Measurements from ENCODE around the gene DCDC2B.

Gene DCDC2B

DNA sequence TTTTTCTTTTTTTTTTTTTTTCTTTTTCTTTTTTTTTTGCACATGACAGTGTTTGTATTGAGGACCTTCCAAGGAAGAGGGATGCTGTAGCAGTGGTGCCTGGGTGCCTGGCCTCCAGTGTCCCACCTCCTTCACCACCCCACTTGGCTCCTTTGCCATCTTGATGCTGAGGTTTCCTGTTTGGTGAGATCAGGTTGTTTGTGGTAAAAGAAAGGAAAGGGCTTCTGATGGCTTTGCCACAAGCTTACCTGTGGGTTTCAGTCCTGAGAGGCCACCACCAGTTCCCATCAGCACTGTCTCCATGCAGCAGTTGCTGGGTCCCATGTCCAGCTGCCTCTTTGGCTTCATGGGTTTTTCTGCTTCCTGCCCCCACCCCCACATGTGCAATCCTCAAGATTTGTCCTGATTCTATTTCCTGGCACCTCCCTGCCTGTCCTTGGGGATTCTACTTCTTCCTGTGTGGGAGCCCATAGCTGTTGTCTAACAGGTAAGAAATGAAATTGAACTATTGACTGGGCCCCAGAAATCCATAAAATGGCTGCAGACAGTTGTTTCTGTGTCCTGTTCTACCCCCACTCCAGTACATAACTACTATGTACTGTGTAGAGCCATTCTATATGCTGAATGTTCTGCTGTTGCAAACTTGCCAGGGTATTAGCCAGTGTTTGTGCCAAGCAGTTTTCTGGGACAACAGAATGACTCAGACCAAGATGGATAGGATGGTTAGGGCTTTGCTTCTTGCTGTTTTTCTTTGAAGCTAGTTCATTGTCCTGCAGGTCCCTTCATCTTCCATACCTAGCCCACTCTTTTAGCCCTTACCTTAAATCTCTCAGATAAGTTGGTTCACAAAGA lies 12.7 kb upstream of the DCDC2B start:
- DNase-seq (ENCODE audit: low spot score), result peak; percentile 26

DNA sequence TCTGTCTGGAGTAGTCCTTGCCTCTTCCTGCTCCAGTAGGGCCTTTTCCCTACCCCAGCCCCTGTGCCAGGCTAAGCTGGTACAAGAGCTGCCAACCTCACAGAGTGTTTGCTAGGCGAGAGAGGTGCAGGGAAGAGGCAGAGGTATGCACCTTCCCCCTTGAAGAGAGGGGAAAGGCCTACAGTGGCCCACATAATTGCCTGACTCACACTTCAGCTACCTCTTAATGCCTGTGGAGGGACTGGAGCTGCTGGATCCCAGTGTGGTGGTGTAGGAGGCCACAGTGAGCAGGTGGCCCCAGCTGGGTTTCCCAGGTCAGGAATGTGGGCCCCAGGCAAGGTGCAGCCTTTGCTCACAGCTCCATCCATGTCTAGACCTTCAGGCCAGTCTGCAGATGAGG lies 11.8 kb upstream of the DCDC2B start:
- DNase-seq (ENCODE audit: low spot score), result no peak

DNA sequence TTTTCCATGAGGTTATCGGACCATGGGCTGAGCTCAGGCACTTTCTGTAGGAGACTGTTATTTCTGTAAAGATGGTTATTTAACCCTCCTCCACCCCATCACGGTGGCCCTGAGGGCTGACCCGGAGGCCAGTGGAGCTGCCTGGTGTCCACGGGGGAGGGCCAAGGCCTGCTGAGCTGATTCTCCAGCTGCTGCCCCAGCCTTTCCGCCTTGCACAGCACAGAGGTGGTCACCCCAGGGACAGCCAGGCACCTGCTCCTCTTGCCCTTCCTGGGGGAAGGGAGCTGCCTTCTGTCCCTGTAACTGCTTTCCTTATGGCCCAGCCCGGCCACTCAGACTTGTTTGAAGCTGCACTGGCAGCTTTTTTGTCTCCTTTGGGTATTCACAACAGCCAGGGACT lies 11.1 kb upstream of the DCDC2B start:
- no peak for DNase-seq (ENCODE audit: low spot score)

DNA sequence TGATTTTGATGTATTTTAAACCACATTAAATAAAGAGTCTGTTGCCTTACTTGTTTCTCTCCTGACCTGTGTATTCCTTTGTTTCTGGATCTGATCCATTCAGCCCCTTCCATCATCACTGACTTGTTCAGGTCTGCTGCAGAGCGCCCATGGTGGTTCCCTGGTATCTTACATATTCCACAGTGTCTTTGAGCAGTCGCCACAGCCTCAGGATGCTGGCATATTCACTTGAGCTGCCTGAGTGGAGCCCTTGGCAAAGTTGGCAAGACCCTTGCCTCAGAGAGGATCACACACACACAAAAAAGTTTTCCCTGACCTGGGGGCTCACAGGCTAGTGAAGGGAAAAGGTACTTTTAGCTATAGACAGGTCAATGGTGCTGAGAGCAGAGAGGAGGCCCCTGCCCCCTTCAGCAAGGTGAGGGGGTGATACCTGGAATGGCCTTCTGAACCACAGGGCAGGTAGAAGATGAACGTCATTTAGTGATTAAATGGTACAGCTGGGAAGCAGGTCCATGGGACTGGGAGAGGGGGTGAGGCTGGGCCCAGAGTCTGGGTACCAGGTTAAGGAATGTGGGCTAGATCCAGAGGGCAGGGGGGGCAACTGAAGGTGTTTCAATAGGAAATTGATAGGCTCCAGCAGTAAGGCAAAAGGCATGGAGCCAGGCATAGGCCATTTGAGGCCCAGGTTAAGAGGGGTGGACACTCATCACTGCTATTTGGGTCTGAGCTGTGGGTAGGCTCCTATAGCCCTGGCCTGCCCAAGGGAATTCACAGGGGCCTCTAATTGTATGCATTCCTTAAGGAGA lies 10.4 kb upstream of the DCDC2B start:
- DNase-seq (ENCODE audit: low spot score), result no peak

DNA sequence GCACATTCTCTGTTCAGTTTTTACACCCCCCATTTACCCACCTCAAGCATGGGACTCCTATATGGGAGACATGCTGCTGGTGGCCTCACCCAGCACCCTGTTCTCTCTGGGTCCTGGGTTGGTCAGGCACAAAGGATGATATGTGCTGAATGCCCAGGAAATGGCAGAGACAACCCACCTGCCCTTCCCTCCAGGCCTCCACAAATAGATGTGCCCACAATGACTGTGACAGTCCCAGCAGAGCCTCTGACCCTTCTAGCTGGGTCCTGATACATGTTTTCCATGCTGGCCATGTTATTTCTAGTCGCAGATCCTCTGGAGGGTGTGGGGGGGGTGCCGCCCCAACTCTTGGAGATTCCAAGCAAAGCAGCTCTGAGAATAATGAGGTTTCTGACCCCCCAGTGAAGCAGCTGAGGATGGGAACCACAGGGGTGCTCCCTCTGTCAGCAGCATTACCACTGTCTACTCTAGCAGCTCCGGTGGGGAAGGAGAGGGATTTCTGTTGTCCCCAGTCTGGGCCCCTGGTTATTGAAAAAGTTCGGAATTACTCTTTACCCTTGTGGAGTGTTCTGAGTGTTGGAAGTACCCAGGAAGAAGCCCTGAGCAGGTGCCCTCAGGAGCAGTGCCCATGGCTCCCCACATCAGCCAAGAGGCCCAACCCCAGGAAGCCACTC lies 9.7 kb upstream of the DCDC2B start:
- no peak for DNase-seq (ENCODE audit: low spot score)

DNA sequence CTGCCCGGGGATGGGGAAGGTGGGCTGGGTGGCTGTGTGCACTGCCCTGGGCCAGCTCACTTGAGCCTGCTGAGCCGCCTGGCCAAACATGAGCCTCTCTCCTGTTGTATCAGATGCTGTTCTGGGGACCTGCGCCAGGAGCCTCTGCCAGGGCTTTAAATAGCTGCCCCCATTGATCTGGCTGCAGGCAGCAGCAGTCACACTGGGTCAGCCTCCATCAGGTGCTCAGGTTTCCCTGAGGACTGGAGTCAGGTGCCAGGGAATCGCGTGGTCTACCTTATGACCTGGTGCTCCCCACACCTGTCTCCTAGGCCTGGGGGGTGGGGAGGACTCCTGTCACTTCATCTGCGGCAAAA lies 9.2 kb upstream of the DCDC2B start:
- no peak for DNase-seq (ENCODE audit: low spot score)

DNA sequence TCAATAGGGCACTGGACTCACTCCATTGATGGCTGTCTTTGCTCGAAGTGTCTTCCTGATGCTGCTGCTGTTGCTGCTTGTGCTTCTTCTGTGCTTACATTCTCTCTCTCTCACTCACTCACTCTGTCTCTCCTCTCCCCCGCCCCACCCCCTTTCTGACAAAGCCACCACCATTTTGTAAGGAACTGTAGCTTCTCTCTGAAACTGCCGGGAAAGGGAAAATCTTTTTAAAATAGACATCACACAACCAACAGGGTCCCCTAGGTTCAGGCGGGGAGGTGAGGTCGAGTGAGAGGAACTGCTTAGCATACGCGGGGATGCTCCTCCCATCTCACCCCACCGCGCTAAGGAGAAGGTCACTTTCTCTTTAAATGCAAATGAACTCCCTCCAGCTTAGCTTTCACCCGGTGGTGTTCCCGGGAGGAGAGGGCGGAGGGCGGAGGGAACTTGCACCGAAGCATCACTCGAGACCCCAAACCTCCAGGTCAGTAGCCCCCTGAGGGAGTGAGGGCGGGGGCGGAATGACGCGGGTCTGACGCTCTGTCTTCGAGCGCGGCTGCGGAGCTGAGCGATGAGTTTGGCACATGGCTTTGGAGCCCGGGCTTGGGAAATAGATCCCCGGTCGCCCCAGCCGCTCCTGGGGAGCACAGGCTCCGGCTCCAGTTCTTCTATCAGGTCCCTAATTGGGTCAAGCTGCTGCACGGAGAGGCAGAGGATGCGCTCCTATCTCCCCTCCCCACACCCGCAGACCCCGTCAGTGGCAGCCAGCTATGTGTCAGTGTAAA lies 8.5 kb upstream of the DCDC2B start, which contains the start of gene CCDC28B:
TSS of gene CCDC28B (plus strand) at position 370 of the 785 bp plus-strand sequence. CDS start 1,341 bp downstream, outside the sequence.
- DNase-seq (ENCODE audit: low spot score), result peak; percentile 41

DNA sequence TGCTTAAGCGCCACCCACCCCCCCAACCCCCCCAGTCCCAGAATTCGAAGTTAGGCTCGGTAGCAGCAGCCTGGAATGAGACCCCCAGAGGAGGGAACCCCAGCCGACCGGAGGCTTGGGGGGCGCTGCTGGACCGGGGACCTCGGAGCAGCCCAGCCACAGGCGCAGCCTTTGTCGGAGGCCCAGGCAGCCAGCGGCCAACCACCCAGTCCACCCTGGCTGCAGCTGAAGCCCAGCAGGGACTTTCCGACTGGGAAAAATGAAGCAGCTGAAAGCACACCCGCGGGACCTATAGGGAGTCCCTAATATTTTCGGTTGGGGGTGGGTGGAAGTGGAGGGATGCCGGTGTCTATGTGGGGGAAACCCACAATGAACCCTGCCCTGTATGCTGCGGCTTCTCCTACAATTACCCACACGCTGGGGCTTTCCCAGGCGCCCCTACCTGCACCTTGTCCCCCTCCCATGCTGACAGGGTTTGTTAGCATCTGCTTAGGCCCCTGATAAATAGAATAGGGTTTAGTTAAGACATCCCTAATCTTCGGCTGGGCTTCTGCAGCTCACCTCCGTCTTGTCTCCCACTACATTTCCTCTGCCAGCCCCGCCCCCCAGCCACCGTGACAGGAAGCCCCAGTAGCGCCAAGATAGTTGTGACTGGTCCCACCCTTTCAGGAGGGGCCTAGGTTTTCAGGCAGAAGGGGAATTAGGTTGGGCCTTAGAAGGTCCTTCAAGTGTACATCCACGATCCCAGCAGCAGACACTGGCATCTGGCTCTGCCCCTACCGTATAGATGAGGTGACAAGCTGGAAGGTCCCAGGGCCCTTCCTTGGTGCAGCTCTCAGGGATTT lies 7.7 kb upstream of the DCDC2B start:
- peak; percentile 78 for DNase-seq (ENCODE audit: low spot score)

DNA sequence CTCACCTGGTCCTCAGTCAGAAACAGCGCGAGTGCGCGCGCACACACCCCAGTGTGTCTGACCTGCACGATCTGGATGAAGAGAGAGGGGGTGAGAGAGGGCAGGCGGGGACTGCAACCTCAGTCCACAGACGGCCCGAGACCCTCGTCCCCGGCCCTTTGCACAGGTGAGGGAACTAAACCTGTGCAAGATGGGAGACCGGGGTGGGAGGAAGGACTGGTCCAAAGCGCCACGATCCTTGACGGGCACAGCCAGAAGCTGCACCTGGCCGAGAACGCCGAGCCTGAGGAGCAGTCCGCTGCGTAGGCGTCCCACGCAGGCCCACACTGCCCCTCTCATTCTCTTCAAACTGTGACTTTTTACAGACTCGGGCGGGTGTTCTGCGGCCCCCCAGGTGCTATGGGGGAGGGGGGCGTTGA lies 3.9 kb upstream of the DCDC2B start:
- no peak for DNase-seq (ENCODE audit: low spot score)

DNA sequence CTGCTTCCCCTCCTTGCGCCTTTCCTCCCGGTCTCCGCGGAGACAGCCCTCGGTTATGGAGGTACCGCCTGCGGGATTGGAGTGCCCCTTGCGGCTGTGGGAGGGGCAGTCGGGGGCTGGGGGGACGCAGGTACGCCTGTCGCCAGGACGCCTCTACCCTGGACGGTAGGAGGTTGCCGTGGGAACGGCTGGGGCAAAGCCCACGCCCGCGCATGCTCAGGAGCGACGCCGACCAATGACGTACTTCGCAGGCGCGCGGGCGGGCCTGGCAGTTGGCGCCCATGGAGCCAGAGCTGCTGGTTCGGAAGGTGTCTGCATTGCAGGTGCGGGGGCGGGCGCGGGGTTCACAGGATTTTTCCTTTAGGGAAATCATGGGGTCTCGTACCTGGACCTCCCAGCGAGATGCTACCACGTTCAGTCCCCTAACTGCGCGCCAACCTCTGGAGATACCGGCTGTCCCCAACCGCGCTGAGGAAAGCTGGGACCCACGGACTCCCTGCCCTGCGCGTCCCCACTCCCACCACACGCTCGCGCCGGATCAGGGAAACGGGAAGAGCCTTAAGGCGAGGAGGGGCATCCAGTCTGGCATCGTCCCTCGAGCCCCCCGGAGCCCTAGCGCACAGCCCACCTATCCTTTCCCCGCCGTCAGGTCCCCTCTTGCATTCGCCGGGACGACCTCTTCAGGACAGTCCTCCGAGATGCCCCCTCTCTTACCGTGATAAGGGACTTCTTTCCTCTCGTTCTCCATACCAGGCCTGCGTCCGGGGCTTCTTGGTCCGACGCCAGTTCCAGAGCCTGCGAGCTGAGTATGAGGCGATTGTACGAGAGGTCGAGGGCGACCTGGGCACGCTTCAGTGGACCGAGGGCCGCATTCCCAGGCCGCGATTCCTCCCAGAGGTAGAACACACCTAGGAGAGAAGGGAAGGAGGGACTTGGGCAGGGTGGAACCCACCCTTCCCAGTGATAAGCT lies 3.2 kb upstream of the DCDC2B start, which contains the start of gene IQCC:
TSS of gene IQCC (plus strand) at position 271 of the 970 bp plus-strand sequence. CDS start at position 282, 11 bp downstream.
- DNase-seq (ENCODE audit: low spot score), result peak; percentile 83

DNA sequence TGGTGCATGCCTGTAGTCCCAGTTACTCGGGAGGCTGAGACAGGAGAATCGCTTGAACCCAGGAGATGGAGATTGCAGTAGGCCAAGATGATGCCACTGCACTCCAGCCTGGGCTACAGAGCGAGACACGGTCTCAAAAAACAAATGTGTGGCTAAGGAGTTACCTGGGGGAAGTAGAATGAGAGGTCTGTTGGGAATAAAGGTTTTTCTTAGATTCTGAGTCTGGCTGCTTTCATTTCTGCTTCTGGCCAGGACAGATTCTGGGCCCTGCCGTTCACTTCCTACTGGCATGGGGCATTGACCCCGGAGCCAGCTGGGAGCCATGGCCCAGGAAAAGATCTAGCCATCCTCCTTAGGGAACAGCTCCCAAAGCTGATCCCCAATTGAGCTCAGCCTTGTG lies 420 bp upstream of the DCDC2B start:
- no peak for DNase-seq (ENCODE audit: low spot score)

DNA sequence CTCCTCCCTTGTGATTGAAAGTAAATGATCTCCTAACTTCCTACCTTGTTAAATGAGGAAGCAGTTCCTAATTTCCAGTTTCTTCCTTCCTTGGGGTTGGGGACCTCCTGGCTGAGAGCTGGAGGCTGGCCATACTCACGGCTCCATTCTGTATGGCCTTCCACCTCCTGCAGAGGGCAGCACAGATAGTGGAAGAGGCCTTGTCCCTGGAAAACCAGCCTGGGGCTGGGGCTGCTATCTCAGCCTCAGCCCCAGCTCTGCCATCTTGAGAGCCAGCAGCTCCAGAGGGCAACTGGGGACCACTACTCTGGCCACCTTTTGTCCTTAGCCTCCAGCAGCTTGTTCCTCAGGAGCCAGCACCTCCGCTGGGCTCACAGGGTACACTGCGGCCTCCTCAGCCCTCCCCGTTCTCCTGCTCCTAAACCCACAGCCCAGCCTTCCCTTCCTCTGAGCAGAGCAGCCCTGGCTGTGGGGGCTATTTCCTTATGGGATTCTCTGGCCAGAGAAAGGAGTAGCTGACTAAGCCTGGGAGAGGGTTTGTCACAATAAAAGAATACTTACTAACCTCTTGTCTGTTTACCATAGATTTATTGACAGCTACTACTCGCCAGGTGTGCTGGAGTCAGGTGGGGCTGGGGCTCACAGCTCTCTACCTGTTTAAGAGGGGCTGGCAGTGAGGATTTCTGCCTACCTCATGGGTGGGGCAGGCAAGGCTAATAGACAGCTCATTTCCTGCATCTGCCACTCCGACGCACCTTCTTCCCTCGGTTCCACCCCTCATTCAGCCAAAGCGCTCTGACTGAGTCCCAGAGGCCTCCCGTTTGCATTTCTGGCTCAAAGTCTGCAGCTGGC lies 7.0 kb downstream of the DCDC2B start:
- peak; percentile 60 for DNase-seq (ENCODE audit: low spot score)

DNA sequence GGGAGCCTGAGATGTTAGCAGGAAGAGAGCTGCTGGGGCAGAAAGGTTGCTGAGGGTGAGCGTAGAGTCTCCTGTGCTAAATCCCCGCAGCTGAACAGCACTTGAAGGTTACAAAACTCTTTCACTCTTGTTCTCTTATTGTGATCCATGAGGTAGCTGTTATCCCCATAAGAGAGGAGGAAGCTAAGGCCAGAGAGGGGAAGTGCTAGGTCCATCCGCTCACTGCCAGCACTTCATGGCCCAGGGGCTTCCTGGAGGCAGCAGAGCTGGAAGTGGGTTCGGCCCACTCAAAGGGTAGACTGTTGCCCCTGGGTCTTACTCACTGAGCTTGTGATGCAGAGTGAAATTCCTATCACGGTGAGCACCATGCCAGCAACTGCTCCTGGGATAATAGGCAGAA lies 7.7 kb downstream of the DCDC2B start:
- DNase-seq (ENCODE audit: low spot score), result no peak

DNA sequence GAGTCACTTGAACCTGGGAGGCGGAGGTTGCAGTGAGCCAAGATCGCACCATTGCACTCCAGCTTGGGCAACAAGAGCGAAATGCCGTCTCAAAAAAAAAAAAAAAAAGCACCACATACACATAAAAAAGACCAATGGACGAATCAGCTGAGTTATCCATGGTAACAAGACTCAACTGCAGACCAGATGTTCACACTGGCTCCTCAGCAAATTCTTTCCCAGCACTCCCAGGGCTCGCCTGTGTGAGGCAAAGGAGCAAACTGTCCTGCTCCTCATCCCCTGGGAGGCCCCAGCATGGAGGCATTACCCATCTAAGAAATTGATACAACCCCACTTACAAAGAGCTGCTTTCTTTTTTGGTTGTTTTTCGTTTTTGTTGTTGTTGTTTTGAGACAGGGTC lies 10.1 kb downstream of the DCDC2B start:
- DNase-seq (ENCODE audit: low spot score), result no peak

DNA sequence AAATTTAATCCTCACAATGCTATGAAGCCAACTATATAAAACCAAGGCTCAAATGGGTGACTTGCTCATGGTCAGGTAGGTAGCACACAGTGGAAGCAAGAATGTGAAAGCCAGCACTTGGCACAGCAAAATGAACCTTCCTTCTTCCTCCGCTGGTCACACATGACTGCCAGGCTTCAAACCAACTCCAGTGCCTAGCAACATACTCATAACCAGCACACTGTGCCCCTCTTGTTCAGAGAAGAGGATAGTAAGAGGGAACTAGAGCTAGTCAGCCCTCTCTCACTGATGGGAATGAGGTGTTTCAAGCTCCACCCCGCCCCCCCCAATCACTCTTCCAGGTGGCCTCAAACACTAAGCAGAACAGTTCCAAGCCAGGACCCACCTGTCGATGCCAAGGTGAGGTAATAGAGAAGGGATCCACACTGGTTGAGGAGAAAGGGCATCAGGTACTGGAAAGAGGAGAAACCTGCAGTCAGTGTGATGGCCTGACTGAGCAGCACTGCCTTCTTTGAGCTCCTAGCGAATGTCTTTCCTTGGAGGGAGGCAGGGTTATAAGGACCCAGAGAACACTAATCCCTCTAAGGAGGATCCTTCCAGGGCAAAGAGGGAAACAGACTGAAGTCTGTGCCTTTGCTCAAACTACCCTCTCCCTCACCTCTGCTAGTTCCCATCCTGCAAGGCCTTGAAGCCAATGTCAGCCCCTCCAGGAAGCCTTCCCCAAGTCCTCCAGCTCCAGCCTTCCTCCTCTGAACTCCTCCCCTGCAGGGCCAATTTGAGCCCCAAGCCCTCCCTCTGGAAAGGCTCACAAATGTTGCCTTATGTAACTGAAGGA lies 12.1 kb downstream of the DCDC2B start:
- no peak for DNase-seq (ENCODE audit: low spot score)

DNA sequence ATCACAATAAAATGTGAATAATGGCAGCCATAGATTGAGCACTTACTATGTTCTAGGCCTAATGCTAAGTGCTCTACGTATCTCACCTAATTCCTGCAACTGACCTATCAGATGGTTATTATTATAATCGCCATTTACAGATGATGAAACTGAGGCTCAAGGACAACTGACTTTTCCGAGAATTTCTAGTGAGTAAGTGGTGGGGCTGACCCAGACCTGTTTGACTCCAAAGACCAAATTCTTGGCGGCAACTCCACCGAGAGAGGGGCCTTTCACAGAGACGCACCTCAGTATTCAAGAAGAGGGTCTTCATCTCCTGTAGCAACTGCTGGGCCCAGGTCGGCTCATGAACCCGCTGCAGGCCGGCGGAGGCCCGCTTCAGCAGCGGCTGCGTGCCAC lies 12.7 kb downstream of the DCDC2B start:
- DNase-seq (ENCODE audit: low spot score), result no peak

DNA sequence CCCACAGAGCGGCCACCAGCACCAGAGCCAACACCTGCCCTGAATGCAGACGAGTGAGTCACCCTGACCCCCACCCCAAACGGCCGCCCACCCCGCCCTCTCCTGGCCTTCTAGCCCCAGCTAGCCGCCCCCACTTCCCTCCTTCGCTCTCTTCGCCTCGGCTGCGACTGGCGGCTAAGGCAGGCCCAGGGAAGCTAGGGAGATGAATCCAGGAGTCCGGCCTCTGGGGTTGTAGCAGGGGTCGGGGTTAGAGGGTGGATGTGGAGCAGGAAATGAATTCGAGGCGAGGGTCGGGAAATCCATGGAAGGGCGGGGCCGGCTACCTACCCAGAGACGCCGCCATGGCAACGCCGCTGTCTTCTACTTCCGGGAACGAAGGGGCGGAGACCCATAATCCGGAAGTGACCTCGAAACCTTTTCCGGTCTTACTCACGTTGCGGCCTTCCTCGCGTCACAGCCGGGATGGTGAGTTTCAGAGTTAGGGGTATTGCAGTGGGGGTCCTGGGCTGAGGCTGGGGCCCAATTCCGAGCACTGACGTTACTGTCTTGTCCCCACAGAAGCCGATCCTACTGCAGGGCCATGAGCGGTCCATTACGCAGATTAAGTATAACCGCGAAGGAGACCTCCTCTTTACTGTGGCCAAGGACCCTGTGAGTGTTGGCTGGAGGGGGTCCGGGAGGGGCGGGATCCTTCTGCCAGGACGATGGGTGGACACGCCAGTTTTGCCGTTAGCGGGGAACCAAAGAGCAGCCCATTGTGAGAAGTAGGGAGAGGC lies 13.3 kb downstream of the DCDC2B start, which contains the start of the genes EIF3I and TMEM234:
TSS of gene EIF3I (plus strand) at position 428 of the 776 bp plus-strand sequence. CDS start at position 463, 35 bp downstream.
TSS of gene TMEM234 (minus strand) at position 374 of the 776 bp plus-strand sequence. CDS start at position 343, 31 bp downstream.
- DNase-seq (ENCODE audit: low spot score), result peak; percentile 91

Data from CD4-positive, alpha-beta T cell treated with Interleukin-6 at 100 ng/mL for 8 hours (primary cell).